Hypothalamus (tissue), 51 donors: Measurements from ENCODE around the gene CLEC18A.
"Not testable (repeated sequence)": the region's sequence is repeated elsewhere in the genome, so short reads cannot be mapped to it uniquely, and the experiment has no call there.

Source experiments
- DNase-seq, 51 donors: peaks; one replicate each; lab custom pipeline; 2025; lab: John Stamatoyannopoulos, UW

Gene CLEC18A

GRCh38 chr16:70012354-70012753 lies 61.2 kb downstream of the CLEC18A start:
- not testable (repeated sequence) for DNase-seq

DNA sequence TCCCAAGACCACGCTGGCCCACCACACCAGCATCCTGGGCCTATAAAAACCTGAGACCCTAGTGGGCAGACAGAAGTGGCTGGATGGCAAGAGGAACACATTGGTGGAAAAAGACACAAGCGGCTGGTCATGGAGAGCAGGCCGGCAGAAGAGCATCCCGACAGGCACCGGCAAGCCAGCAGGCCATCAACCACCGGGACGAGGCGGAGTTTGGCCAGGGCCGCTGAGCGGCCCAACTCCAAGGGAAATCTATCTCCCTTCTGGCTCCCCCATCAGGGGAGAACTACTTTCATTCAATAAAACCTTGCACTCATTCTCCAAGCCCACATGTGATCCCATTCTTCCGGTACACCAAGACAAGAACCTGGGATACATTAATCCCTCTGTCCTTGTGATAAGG lies 61.8 kb downstream of the CLEC18A start:
- not testable (repeated sequence) for DNase-seq
